Raji (cell line): Measurements from ENCODE around the gene MEG3.

ENCODE experiments used
- POLR2A ChIP-seq: IDR thresholded peaks from 2 replicates; pipeline ENCODE4 v1.6.1; 2011; ENCODE audit warnings: low read depth, low read length, control low read depth; ENCODE audit not compliant: insufficient read depth

The MEG3 gene

DNA sequence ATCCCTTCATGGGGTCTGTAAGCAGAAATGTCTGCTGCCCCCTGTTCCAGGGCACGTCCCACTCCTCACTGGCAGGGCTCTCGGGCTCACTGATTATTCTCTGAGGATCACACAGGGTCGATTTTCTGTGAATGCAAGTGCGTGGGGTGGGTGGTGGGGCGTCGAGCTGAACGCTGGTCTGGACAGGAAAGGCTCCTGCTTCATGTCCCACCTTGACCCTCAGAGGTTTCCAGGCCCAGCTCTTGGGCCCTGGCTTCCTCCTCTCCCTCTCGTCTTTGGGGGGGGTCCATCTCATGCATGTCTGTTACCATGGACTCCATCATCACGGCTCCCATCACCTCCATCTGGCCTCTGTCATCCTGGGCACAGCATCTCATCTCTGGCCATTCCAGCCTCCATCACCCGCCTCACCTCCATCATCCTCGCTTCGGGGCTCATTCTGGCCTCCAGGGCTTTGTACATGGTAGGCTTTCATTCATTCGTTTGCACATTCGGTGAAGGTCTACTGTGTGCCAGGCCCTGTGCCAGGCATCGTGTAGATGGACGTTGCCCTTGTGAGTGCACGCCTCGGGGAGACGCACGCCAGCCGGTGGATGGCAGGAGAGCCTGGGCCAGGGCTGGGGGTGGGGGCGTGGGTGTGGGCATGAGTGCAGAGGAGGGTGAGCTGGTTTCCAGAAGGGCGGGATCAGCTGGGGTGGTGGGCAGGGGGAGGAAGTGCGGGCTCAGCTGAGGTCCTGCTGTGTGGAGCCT lies 42.9 kb downstream of the MEG3 start:
- TF ChIP-seq POLR2A, result no peak

DNA sequence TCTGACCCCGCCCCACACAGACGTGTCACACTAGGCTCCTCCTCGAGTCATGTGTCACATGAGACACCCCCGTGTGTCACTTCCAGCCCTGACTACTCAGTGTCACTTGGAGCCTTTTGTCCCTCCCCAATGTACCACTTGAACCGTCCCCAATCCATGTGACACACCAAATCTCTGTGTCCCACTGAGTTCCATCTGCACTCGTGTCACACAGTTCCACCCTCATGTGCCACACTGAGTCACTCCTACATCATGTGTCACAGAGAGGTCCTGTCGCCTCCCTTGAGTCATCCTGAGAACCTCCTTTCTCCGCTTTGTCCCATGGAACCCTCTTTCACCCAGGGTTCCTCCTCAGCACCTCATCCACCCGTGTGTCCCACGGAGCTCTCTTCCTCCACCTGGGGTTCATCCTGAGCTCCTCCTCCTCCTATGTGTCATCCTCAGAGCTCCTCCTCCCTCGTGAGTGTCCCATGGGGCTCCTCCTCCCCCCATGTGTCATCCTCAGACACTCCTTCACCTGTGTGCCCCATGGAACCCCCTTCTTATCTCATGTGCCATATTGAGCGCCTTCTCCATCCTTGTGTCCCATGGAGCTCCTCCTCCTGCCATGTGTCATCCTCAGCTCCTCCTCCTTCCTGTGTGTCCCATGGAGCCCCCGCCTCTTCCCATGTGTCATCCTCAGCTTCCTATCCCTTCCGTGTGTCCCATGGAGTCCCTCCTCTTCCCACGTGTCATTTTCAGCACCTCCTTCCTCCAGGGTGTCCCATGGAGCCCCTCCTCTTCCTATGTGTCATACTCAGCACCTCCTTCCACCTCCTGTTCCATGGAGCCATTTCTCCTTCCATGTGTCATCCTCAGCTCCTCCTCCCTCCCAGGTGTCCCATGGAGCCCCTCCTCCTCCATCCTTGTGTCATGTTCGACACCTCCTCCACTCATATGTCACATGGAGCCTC lies 45.6 kb downstream of the MEG3 start:
- TF ChIP-seq POLR2A, result no peak

DNA sequence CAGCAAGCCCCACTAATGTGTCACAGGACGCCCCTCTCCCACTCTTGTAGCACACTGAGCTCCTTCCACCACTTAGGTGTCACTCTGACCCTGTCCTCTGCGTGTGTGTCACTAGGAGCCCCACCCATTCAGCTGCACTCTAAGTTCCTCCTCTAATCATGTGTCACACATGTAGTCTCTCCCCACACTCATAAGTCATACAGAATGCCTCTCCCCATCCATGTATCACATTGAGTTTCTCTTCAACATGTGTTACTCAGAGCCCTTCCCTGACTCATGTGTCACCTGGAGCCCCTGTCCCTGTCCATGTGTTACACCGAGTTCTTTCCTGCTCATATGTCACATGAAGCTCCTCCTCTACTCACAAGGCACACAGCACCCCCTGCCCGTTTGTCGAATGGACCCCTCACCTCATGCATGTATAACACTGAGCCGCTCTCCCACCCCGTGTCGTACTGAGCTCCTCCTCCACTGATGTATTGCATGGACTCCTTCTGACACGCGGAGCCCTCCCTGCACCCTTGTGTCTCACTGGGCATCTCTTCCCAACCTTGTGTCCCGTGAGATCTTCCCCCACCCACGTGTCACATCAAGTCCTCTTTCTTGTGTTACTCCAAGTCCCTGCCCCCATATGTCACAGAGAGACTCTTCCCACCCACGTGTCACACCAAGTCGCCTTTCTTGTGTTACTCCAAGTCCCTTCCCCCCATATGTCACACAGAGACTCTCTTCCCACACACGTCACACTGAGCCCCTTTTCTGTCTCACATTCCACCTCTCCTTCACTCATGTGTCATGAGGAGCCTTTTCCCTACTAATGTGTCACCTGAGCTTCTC lies 46.6 kb downstream of the MEG3 start:
- TF ChIP-seq POLR2A, result no peak

DNA sequence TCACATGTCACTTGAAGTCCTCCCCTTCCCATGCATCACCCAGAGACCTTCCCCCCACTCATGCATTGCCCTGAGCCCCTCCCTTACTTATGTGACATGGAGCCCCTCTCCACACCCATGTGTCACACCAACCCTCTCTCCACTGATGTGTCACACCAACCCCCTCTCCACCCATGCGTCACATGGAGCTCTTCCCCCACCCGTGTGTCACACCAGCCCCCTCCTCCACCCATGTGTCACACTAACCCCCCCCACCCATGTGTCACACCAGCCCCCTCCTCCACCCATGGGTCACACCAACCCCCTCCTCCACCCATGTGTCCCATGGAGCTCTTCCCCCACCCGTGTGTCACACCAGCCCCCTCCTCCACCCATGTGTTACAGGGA lies 47.2 kb downstream of the MEG3 start:
- TF ChIP-seq POLR2A, result no peak

DNA sequence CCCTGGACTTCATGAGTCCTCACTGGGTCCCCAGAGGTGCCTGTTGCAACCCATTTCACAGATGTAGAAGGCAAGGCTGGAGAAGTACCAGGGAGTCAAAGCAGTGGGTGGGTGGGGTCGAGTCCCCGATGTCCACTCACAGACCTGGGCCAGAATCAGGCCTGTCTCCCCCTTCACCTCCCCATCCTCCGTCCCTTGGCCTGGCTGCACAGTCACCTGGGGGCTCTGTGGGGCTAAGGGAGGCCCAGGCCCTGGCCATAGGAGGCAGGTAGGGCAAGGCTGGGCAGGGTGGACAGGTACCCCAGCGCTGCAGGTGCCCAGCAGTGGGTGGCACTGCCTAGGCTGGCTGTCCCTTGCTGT lies 48.1 kb downstream of the MEG3 start:
- no peak for TF ChIP-seq POLR2A

DNA sequence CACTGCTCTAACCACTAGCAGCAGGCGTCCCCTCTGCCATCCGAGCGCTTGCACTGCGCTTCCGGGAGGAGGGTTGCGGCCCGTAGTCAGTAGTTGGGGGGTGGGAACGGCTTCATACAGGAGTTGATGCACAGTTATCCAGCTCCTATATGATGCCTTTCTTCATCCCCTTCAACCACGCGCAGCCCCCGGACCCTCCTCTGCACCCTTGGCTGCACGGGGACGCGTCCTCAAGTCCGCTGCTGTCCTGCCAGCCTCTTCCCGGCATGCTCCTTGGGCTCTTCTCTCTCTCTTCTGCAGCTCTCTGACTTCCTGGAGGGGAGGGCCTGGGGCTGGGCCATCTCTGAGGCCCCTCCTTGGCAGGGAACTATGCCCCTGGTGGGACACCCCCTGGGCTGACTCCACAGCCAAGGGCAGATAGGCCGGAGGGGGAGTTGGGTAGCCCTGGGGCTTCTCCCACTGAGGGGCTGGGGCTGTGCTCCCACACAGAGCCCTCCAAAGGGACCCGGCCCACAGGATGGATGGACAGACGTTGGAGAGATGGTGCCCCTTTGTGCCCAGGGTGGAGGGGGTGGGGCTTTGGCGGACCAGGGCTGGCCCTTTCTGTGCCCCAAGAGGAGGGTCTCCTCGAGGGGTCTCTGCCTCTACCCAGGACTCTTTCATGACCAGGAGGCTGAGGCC lies 48.6 kb downstream of the MEG3 start:
- TF ChIP-seq POLR2A, result no peak

DNA sequence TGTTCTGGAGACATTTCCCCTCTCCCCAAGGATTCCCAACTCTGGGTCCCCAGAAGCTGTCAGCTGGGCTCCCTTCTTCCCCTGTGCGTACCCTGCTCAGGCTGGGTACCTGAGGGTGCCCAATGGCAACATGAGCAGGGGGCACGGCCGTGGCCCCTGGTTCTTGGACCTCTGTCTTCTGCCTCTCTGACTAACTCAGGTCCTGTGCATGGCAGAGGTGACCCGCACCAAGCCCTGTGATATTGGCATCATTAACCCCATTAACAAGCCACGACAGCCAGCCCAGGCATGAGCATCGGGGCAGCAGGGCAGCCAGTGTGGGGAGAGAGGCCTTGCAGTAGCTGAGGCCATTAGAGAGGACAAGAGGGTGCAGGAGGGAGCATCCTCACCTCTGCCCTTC lies 49.2 kb downstream of the MEG3 start:
- no peak for TF ChIP-seq POLR2A

DNA sequence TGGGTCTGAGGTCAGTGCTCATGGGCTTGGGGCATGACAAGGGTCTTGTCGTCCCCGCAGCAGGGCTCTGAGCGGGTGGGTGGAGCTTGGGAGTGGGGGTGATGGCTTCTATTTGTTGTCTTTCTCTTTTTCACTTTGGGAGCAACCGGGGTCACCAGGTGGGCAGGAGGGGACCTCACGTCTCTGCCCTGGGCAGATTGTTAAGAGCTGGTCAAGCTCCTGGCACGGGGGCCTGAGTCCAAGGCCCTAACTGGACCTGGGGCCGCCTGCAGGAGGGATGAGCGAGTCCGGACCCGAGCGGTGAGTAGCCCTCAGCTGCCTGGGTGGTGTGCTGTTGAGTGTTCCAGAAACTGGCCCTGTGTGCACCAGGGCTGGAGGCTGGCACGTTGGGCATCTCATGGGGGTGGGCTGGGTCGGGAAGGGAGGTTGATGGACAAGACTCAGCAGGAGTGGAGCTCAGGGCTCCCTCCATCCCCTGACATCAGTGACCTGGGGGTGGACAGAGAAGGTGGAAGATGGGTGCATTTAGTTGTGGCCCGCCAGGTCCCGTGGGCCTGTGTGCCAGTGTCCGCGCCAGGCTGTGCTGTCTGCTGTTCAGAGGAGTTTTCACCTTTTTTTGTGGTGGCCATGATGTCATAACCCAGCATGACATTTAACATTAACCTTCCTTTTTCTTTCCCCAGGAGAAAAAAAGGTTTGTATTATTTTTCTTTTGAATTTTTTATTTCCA lies 50.1 kb downstream of the MEG3 start:
- no peak for TF ChIP-seq POLR2A

DNA sequence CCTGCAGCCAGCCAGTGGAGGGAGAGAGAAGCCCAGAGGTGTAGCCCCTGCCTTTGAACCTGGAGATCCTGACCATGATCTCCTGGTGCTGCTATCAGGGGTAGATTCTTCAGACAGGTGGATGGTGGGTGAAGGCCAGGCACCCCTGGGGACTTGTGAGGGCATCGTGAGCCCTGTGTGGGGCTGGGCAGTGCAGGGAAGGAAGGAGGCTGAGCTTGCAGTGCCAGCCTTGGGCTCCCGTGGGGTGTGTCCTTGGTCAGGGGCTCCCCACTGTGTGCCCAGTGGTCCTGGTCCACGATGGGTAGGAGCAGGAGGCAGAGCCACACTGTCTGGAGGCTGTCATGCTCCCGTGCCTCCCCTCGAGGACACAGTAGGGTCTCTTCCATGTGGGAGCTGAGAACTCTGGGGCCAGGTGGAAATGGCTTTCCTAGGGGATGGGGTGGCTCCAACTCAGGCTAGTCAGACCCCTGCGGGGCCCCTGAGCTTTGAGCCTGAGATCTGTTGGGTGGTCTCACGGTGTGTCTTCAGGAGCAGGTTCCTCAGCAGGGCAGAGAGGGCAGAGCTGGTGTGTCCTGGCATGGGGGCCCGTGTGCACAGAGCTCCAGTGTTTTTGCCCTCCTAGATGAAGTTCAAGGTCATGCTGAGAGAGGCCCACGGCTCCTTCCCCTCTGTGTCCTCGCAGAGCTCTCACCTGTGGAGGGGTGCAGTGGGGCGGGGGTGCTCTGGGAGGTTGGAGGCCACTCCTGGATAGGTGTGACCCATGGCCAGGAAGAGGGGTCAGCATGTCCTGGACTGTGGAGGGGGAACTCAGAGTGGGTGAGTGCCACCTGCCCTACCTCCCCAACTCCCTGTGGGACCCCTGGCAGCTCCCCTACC lies 52.6 kb downstream of the MEG3 start:
- no peak for TF ChIP-seq POLR2A

DNA sequence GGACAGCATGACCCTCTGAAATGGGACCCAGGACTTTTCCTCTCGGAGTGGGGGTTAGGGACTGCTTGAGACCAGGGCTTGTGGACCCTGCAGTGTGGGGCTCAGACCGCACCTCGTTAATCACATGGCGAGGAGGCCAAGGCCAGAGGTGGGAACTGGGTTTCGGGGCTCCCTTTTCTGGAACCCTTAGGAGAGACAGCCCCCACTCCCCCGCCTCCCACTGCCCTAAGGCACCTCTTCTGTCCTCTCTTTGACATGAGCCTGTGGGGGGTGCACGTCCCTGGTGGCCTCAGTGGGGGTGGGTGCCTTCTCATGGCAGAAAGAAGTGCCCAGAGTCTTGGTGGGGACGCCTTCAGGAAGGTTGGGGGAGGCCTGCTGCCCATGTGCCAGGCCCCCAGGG lies 53.3 kb downstream of the MEG3 start:
- no peak for TF ChIP-seq POLR2A

DNA sequence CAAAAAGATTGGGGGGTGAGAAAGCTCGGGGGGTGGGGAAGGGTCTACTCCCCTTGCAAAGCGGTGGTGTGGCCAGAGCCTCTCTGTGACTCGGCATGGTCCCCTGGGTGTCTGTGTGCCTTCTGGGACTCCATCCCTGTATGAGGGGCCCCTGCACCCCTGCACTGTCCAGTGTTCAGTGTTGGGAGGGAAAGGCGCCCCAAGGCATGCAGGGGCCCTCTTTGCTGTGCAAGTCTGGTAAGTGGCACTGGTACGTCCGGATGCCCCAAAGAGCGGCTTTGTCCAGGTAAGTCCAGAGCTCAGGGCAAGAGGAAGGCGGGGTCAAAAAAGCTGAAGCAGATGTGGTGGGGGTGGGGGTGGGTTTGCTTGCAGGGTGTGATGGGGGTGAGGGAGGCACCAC lies 53.9 kb downstream of the MEG3 start:
- no peak for TF ChIP-seq POLR2A

DNA sequence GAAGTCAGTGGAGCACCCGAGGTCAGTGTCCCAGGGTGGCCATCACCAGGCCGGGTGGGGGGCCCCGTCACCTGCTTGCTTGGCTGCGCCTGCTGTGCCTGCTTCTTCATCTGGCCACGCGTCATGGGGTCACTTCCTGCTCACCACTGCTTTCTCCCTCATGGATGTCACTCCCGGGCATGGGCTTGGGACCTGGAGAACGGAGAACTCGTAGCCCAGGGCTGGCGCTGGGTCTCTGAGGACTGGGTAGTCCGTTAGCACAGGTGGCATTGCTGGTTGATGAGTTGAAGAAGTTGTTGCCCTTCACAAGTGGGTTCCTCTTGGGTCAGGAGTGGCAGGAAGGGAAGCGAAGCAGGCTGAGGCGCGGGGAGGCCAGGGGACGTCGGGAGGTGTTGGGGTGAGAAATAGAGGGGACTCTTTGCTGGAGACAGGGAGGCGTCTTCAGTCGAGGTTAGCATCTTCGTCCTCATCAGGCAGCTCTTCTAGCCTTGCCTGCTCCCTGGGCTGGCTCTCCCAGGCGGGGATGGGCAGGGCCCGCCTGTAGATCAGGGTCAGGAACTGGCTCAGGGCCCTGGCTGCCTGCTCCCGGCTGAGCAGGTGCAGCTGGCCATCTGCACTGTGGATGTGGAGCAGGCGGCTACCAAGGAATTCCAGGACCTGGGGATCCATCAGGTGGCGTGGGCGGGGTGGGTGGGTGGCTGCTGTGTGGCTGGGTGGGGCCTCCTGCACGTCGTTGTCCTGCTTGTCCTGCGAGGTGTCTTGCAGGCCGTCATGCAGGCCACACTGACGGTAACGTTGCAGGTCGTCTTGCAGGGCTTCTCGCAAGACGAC lies 54.6 kb downstream of the MEG3 start:
- TF ChIP-seq POLR2A, result no peak
